Vagina (tissue), 2 donors: ENCODE data around the gene MYF6. TPM values are rescaled to one million over a fixed set of nuclear protein-coding genes. Genes with fewer than 3 reads are reported as not detected.
"Not testable (repeated sequence)": the region's sequence is repeated elsewhere in the genome, so short reads cannot be mapped to it uniquely, and the experiment has no call there.

Source experiments
- DNase-seq, 2 donors: peaks; one replicate each; pipeline ENCODE4 v3.0.0-alpha.2; 2017; ENCODE audit errors: extremely low spot score in 2 of 2
- H3K27ac ChIP-seq: fragments of 200-600 bp; sonication (generic); one replicate; pipeline ENCODE4 v1.5.1; 2019
- H3K27me3 ChIP-seq: fragments of 200-600 bp; sonication (generic); one replicate; pipeline ENCODE4 v1.5.1; 2019
- H3K36me3 ChIP-seq, 2 donors: fragments of 200-600 bp; sonication (generic); one replicate each; pipeline ENCODE4 v1.5.1; 2017 to 2019
- H3K4me1 ChIP-seq: fragments of 200-600 bp; sonication (generic); one replicate; pipeline ENCODE4 v1.5.1; 2019
- H3K4me3 ChIP-seq, 2 donors: fragments of 200-600 bp; sonication (generic); 1 replicate in 1 of 2; 2 replicates in 1 of 2; pipeline ENCODE4 v1.5.1; 2016 to 2019
- H3K9me3 ChIP-seq: fragments of 200-600 bp; sonication (generic); one replicate; pipeline ENCODE4 v1.5.1; 2019
- POLR2A ChIP-seq, 2 donors: fragments of 450-650 bp; IDR thresholded peaks; one replicate each; pipeline ENCODE4 v1.6.1; 2017; ENCODE audit warnings: antibody characterized with exemption in 2 of 2, mild to moderate bottlenecking in 2 of 2, moderate library complexity in 2 of 2
- POLR2AphosphoS5 ChIP-seq, 2 donors: sonication (generic); formaldehyde crosslinking; IDR thresholded peaks; one replicate each; pipeline ENCODE4 v1.9.0; 2017; ENCODE audit warnings: antibody characterized with exemption in 2 of 2, mild to moderate bottlenecking in 2 of 2, low read depth in 1 of 2; ENCODE audit not compliant: insufficient read depth in 1 of 2
- intact Hi-C: fragments of 100-400 bp; cut with DNase I; formaldehyde crosslinking; loops from one replicate; pipeline ENCODE4 v1.15.1; 2023
- total RNA-seq: library from RNA; depleted of rRNA; stranded (reverse); fragments of >200 nt; gene quantifications from one replicate; pipeline ENCODE4 v1.2.3, GENCODE V29; 2016
- TF ChIP-seq, protein P1 (sequence below), 3 experiments: fragments of 450-650 bp in 2 of 3; fragments of 200-600 bp in 1 of 3; sonication (generic) in 1 of 3; IDR thresholded peaks; one replicate each; pipeline ENCODE4 v1.5.1; 2017 to 2019; ENCODE audit warnings: antibody characterized with exemption in 3 of 3, mild to moderate bottlenecking in 2 of 3, moderate library complexity in 2 of 3

The MYF6 gene
- not detected for total RNA-seq

- no peaks in the 10 kb centered on the region for H3K36me3 ChIP-seq
- peaks cover 6% of the 10 kb centered on the region for H3K4me1 ChIP-seq
- no peaks in the 10 kb centered on the region for H3K27me3 ChIP-seq
- DNase-seq = no peak
- TF ChIP-seq POLR2A (IDR thresholded peaks at IDR 0.05) = no peak
- TF ChIP-seq, protein P1, sequence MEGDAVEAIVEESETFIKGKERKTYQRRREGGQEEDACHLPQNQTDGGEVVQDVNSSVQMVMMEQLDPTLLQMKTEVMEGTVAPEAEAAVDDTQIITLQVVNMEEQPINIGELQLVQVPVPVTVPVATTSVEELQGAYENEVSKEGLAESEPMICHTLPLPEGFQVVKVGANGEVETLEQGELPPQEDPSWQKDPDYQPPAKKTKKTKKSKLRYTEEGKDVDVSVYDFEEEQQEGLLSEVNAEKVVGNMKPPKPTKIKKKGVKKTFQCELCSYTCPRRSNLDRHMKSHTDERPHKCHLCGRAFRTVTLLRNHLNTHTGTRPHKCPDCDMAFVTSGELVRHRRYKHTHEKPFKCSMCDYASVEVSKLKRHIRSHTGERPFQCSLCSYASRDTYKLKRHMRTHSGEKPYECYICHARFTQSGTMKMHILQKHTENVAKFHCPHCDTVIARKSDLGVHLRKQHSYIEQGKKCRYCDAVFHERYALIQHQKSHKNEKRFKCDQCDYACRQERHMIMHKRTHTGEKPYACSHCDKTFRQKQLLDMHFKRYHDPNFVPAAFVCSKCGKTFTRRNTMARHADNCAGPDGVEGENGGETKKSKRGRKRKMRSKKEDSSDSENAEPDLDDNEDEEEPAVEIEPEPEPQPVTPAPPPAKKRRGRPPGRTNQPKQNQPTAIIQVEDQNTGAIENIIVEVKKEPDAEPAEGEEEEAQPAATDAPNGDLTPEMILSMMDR (IDR thresholded peaks at IDR 0.05) = no peak
- no peak for TF ChIP-seq POLR2AphosphoS5 (IDR thresholded peaks at IDR 0.05; ENCODE audit: insufficient read depth in 1 of 2, low read depth in 1 of 2)
- intact Hi-C loops = no loop called here
- no peak within 1 kb of the TSS for H3K27ac ChIP-seq
- no peaks in the 10 kb centered on the region for H3K9me3 ChIP-seq
- peak within 1 kb of the TSS; percentile 7 to 14 for H3K4me3 ChIP-seq
Observed at GRCh38 chr12:80707126-80707829, at the start of gene MYF6. MYF6 (plus strand) TSS chr12:80707634; CDS start chr12:80707720, 86 bp downstream.

- no peak overlapping the region for H3K27ac ChIP-seq
- no peaks in the 10 kb centered on the region for H3K36me3 ChIP-seq
- TF ChIP-seq, protein P1 (IDR thresholded peaks at IDR 0.05) = no peak
- no peak for TF ChIP-seq POLR2AphosphoS5 (IDR thresholded peaks at IDR 0.05; ENCODE audit: insufficient read depth in 1 of 2, low read depth in 1 of 2)
- TF ChIP-seq POLR2A (IDR thresholded peaks at IDR 0.05) = no peak
- H3K9me3 ChIP-seq = no peaks in the 10 kb centered on the region
- intact Hi-C loops = no loop called here
- H3K4me1 ChIP-seq = no peaks in the 10 kb centered on the region
- no peak overlapping the region for H3K4me3 ChIP-seq
- DNase-seq = no peak
- no peaks in the 10 kb centered on the region for H3K27me3 ChIP-seq
Observed at GRCh38 chr12:80659512-80660063, 47.8 kb upstream of the MYF6 start.

GRCh38 chr12:80662586-80662985, 44.8 kb upstream of the MYF6 start:
- Histone ChIP-seq H3K4me1 (no peaks in the 10 kb centered on the region), H3K4me3 (no peak overlapping the region), H3K36me3 (no peaks in the 10 kb centered on the region), H3K9me3 (no peaks in the 10 kb centered on the region), H3K27me3 (no peaks in the 10 kb centered on the region), H3K27ac (no peak overlapping the region)
- no peak for DNase-seq
- intact Hi-C loops = no loop called here
- no peak for TF ChIP-seq POLR2A (IDR thresholded peaks at IDR 0.05)
- TF ChIP-seq, protein P1 (IDR thresholded peaks at IDR 0.05) = no peak
- no peak for TF ChIP-seq POLR2AphosphoS5 (IDR thresholded peaks at IDR 0.05; ENCODE audit: insufficient read depth in 1 of 2, low read depth in 1 of 2)

GRCh38 chr12:80670214-80670613, 37.2 kb upstream of the MYF6 start:
- no peak for TF ChIP-seq POLR2AphosphoS5 (IDR thresholded peaks at IDR 0.05; ENCODE audit: insufficient read depth in 1 of 2, low read depth in 1 of 2)
- TF ChIP-seq, protein P1 (IDR thresholded peaks at IDR 0.05) = no peak
- no peak for TF ChIP-seq POLR2A (IDR thresholded peaks at IDR 0.05)
- no peak for DNase-seq
- intact Hi-C loops = no loop called here
- Histone ChIP-seq H3K36me3 (no peaks in the 10 kb centered on the region), H3K4me1 (no peaks in the 10 kb centered on the region), H3K27me3 (no peaks in the 10 kb centered on the region), H3K4me3 (no peak overlapping the region), H3K9me3 (no peaks in the 10 kb centered on the region), H3K27ac (no peak overlapping the region)

GRCh38 chr12:80676042-80676636, 31.3 kb upstream of the MYF6 start:
- H3K4me1 ChIP-seq, intact Hi-C loops, H3K36me3 ChIP-seq, H3K9me3 ChIP-seq, H3K4me3 ChIP-seq, DNase-seq, H3K27me3 ChIP-seq, H3K27ac ChIP-seq: not testable (repeated sequence)
